ENCODE measurements around the gene ATP7A.
"Not testable (repeated sequence)": the region's sequence is repeated elsewhere in the genome, so short reads cannot be mapped to it uniquely, and the experiment has no call there.

ATP7A gene

GRCh38 chrX:77936299-77936698, 25.8 kb downstream of the ATP7A start:
- H3K9ac ChIP-seq (ENCODE audit: low read length) = no peak overlapping the region
- H4K20me1 ChIP-seq (ENCODE audit: insufficient read depth, low read length) = no peaks in the 10 kb centered on the region
- H3K27me3 ChIP-seq (ENCODE audit: insufficient read depth, low read length) = no peaks in the 10 kb centered on the region
- no peaks in the 10 kb centered on the region for H3K36me3 ChIP-seq (ENCODE audit: insufficient read depth, low read length)
- H3K4me3 ChIP-seq (ENCODE audit: low read depth, low read length, poor library complexity, severe bottlenecking) = no peak overlapping the region
- H3K27ac ChIP-seq (ENCODE audit: low read depth, low read length, poor library complexity, severe bottlenecking) = no peak overlapping the region
- H3F3A ChIP-seq (ENCODE audit: insufficient read depth, low read length) = no peaks in the 10 kb centered on the region
- no peaks in the 10 kb centered on the region for H3K9me2 ChIP-seq (ENCODE audit: low read depth, low read length)
- TF ChIP-seq EZH2 (IDR thresholded peaks at IDR 0.05; ENCODE audit: borderline replicate concordance, low read length) (no peak), CTCF (IDR thresholded peaks at IDR 0.05; ENCODE audit: low read length) (no peak)
- no peak overlapping the region for H2AFZ ChIP-seq (ENCODE audit: low read length)
- H3K79me2 ChIP-seq (ENCODE audit: insufficient read depth, low read length) = no peaks in the 10 kb centered on the region
- no peaks in the 10 kb centered on the region for H3K4me1 ChIP-seq (ENCODE audit: insufficient read depth, low read length, severe bottlenecking)
- no peak overlapping the region for H3K4me2 ChIP-seq (ENCODE audit: low read length)
- H3K9me3 ChIP-seq (ENCODE audit: low read length) = no peaks in the 10 kb centered on the region

GRCh38 chrX:77937291-77937690, 26.8 kb downstream of the ATP7A start:
- Histone ChIP-seq H3K4me2 (ENCODE audit: low read length) (no peak overlapping the region), H3K27ac (ENCODE audit: low read depth, low read length, poor library complexity, severe bottlenecking) (no peak overlapping the region), H2AFZ (ENCODE audit: low read length) (no peak overlapping the region), H3K9me2 (ENCODE audit: low read depth, low read length) (no peaks in the 10 kb centered on the region), H3K79me2 (ENCODE audit: insufficient read depth, low read length) (no peaks in the 10 kb centered on the region), H3K27me3 (ENCODE audit: insufficient read depth, low read length) (no peaks in the 10 kb centered on the region), H4K20me1 (ENCODE audit: insufficient read depth, low read length) (no peaks in the 10 kb centered on the region), H3K4me3 (ENCODE audit: low read depth, low read length, poor library complexity, severe bottlenecking) (no peak overlapping the region), H3K36me3 (ENCODE audit: insufficient read depth, low read length) (no peaks in the 10 kb centered on the region), H3K4me1 (ENCODE audit: insufficient read depth, low read length, severe bottlenecking) (peaks cover under 1% of the 10 kb centered on the region), H3K9ac (ENCODE audit: low read length) (no peak overlapping the region), H3K9me3 (ENCODE audit: low read length) (no peaks in the 10 kb centered on the region), H3F3A (ENCODE audit: insufficient read depth, low read length) (no peaks in the 10 kb centered on the region)
- no peak for TF ChIP-seq CTCF (IDR thresholded peaks at IDR 0.05; ENCODE audit: low read length)
- TF ChIP-seq EZH2 (IDR thresholded peaks at IDR 0.05; ENCODE audit: borderline replicate concordance, low read length) = no peak

GRCh38 chrX:77938083-77938680, 27.7 kb downstream of the ATP7A start:
- Histone ChIP-seq H2AFZ (ENCODE audit: low read length) (no peak overlapping the region), H3K4me1 (ENCODE audit: insufficient read depth, low read length, severe bottlenecking) (peaks cover 9% of the 10 kb centered on the region), H3K9me2 (ENCODE audit: low read depth, low read length) (no peaks in the 10 kb centered on the region), H3K36me3 (ENCODE audit: insufficient read depth, low read length) (no peaks in the 10 kb centered on the region), H3K9ac (ENCODE audit: low read length) (no peak overlapping the region), H3K9me3 (ENCODE audit: low read length) (no peaks in the 10 kb centered on the region), H3K27me3 (ENCODE audit: insufficient read depth, low read length) (no peaks in the 10 kb centered on the region), H3K27ac (ENCODE audit: low read depth, low read length, poor library complexity, severe bottlenecking) (no peak overlapping the region), H3F3A (ENCODE audit: insufficient read depth, low read length) (no peaks in the 10 kb centered on the region), H3K4me3 (ENCODE audit: low read depth, low read length, poor library complexity, severe bottlenecking) (no peak overlapping the region), H3K79me2 (ENCODE audit: insufficient read depth, low read length) (no peaks in the 10 kb centered on the region), H4K20me1 (ENCODE audit: insufficient read depth, low read length) (no peaks in the 10 kb centered on the region), H3K4me2 (ENCODE audit: low read length) (no peak overlapping the region)
- TF ChIP-seq CTCF (IDR thresholded peaks at IDR 0.05; ENCODE audit: low read length) = no peak
- no peak for TF ChIP-seq EZH2 (IDR thresholded peaks at IDR 0.05; ENCODE audit: borderline replicate concordance, low read length)

GRCh38 chrX:77945031-77945430, 34.5 kb downstream of the ATP7A start:
- not testable (repeated sequence) for H3K4me3 ChIP-seq (ENCODE audit: low read depth, low read length, poor library complexity, severe bottlenecking); H3K79me2 ChIP-seq (ENCODE audit: insufficient read depth, low read length); H3F3A ChIP-seq (ENCODE audit: insufficient read depth, low read length); H3K27ac ChIP-seq (ENCODE audit: low read depth, low read length, poor library complexity, severe bottlenecking); H2AFZ ChIP-seq (ENCODE audit: low read length); H3K4me2 ChIP-seq (ENCODE audit: low read length); H3K9me3 ChIP-seq (ENCODE audit: low read length); H3K36me3 ChIP-seq (ENCODE audit: insufficient read depth, low read length); H4K20me1 ChIP-seq (ENCODE audit: insufficient read depth, low read length); H3K9ac ChIP-seq (ENCODE audit: low read length); H3K27me3 ChIP-seq (ENCODE audit: insufficient read depth, low read length); H3K9me2 ChIP-seq (ENCODE audit: low read depth, low read length)
- H3K4me1 ChIP-seq (ENCODE audit: insufficient read depth, low read length, severe bottlenecking) = peaks cover 11% of the 10 kb centered on the region

All from OCI-LY1 (cell line).